Uterus (tissue), 4 donors: Measurements from ENCODE around the gene C3orf52. TPM values are rescaled to one million over a fixed set of nuclear protein-coding genes. Genes with fewer than 3 reads are reported as not detected.

ENCODE experiments used
- DNase-seq, 2 donors: peaks; one replicate each; pipeline ENCODE4 v3.0.0-alpha.2; 2019 to 2020
- H3K27ac ChIP-seq, 2 donors: fragments of 200-600 bp; sonication (generic); 1 replicate in 1 of 2; 2 replicates in 1 of 2; pipeline ENCODE4 v1.5.1; 2016 to 2018
- H3K27me3 ChIP-seq, 2 donors: fragments of 200-600 bp; sonication (generic); one replicate each; pipeline ENCODE4 v1.5.1; 2018 to 2019; ENCODE audit warnings: control low read depth in 1 of 2
- H3K36me3 ChIP-seq, 2 donors: fragments of 200-600 bp; sonication (generic); one replicate each; pipeline ENCODE4 v1.5.1; 2019; ENCODE audit warnings: control low read depth in 1 of 2
- H3K4me1 ChIP-seq, 2 donors: fragments of 200-600 bp; sonication (generic); one replicate each; pipeline ENCODE4 v1.5.1; 2018 to 2019; ENCODE audit warnings: control low read depth in 1 of 2
- H3K4me3 ChIP-seq, 2 donors: fragments of 200-600 bp; sonication (generic); 1 replicate in 1 of 2; 2 replicates in 1 of 2; pipeline ENCODE4 v1.5.1; 2018 to 2019; ENCODE audit warnings: mild to moderate bottlenecking in 1 of 2
- H3K9me3 ChIP-seq, 2 donors: fragments of 200-600 bp; sonication (generic); one replicate each; pipeline ENCODE4 v1.5.1; 2019; ENCODE audit warnings: control low read depth in 1 of 2
- CTCF ChIP-seq, 4 experiments: fragments of 200-600 bp in 2 of 4; fragments of 450-650 bp in 2 of 4; sonication (generic) in 2 of 4; IDR thresholded peaks; one replicate each; pipeline ENCODE4 v1.5.1; 2016 to 2019; ENCODE audit warnings: antibody characterized with exemption in 4 of 4, mild to moderate bottlenecking in 2 of 4, moderate library complexity in 1 of 4
- POLR2A ChIP-seq, 2 donors: fragments of 450-650 bp; IDR thresholded peaks; one replicate each; pipeline ENCODE4 v1.6.1; 2016; ENCODE audit warnings: antibody characterized with exemption in 2 of 2, mild to moderate bottlenecking in 1 of 2, moderate library complexity in 1 of 2
- intact Hi-C: fragments of 100-400 bp; cut with DNase I; formaldehyde crosslinking; loops from one replicate; pipeline ENCODE4 v1.15.1; 2023; ENCODE audit warnings: low total_unique reads
- microRNA counts, 2 donors: library from miRNA; unstranded; fragments of <30 nt; microRNA quantifications; one replicate each; lab custom pipeline; 2016 to 2017
- microRNA-seq: library from miRNA; unstranded; fragments of <30 nt; microRNA quantifications from one replicate; pipeline ENCODE4, GENCODE V29; 2016; ENCODE audit warnings: borderline microRNAs expressed, borderline replicate concordance
- small RNA-seq: library from RNA; depleted of rRNA; stranded (forward); fragments of <200 nt; gene quantifications from one replicate; pipeline ENCODE3, GENCODE V24; 2016
- total RNA-seq, 4 donors: library from RNA; depleted of rRNA in 3 of 4; stranded (reverse); fragments of >200 nt in 3 of 4; gene quantifications; one replicate each; pipeline versions ENCODE4 v1.1.0 to v1.2.4, GENCODE V29; 2014 to 2023
- donor health status: DM: yes; HTN: yes; CAD: no.

Gene C3orf52
- total RNA-seq, 4 donors from 2014 or later, result 0.51 to 4.4 (median 1.5) TPM

DNA sequence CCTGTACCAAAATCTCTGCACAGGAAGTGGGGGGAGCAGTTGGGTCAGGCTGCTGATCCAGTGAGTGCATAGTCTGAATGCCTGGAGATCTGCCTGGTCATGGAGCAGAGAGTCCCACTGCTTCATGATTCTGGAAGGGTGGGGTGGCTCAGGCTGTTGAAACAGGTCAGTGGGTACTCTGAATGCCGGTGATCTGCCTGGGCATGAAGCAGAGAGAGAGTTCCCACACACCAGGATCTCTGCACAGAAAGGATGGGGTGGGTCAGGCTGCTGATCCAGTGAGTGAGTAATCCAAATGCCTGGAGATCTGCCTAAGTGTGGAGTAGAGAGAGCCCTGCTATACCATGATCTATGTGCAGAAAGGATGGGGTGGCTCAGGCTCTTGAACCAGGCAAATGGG, 62.9 kb downstream of the C3orf52 start:
- Histone ChIP-seq H3K4me1 (no peaks in the 10 kb centered on the region), H3K27ac (no peak overlapping the region), H3K36me3 (no peaks in the 10 kb centered on the region), H3K4me3 (no peak overlapping the region), H3K9me3 (no peaks in the 10 kb centered on the region), H3K27me3 (no peaks in the 10 kb centered on the region)
- intact Hi-C loops, result no loop called here
- no peak for DNase-seq
- TF ChIP-seq CTCF (IDR thresholded peaks at IDR 0.05) (no peak), POLR2A (IDR thresholded peaks at IDR 0.05) (no peak)

DNA sequence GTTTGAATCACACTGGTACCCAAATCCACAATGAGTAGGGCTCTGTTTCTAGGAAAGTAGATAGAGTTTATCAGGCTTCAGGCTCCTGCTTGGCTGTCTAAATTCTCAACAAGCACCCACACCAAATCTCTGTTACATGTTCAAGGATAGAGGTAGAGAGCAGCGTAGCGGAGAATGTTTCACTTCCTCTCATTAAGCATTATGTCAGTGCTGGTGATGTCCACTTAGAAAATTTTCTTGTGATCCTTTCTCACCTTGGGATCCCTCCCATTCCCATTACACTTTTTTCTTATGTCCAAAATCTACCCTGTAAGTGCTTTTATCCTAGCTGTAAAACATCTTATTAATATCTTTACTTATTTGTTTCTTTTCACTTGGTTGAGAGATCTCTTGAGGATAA, 81.6 kb downstream of the C3orf52 start:
- Histone ChIP-seq H3K4me3 (no peak overlapping the region), H3K27me3 (no peaks in the 10 kb centered on the region), H3K4me1 (no peaks in the 10 kb centered on the region), H3K27ac (no peak overlapping the region), H3K36me3 (no peaks in the 10 kb centered on the region), H3K9me3 (no peaks in the 10 kb centered on the region)
- intact Hi-C loops, result no loop called here
- DNase-seq, result no peak
- TF ChIP-seq CTCF (IDR thresholded peaks at IDR 0.05) (no peak), POLR2A (IDR thresholded peaks at IDR 0.05) (no peak)

MicroRNAs within 50 kb of the gene (microRNA counts, 767-probe panel; counts per million panel counts)
- microRNA hsa-miR-567 (lab: Ali Mortazavi, UCI), result 0 counts per million in 2 donors

Small RNA genes within 50 kb of the gene (microRNA-seq; reads per million reads assigned to microRNA genes)
- not detected for gene MIR567

Small RNA genes within 50 kb of the gene (small RNA-seq; reads per million reads assigned to genes)
- gene MIR567, result not detected

Other genes with a start within 250 kb of the C3orf52 start
- gene PHLDB2, start 227.1 kb upstream of the C3orf52 start, total RNA-seq, result 100 to 1,000 TPM in 1 of 4 donors, 10 to 100 TPM in 3; 56.9 to 108 (median 68.7) TPM
- 10 to 100 TPM; 25.6 to 74.1 (median 35.8) TPM for gene ABHD10, start 107.4 kb upstream of the C3orf52 start, total RNA-seq
- gene TAGLN3, start 87.5 kb upstream of the C3orf52 start, total RNA-seq, result 10 to 100 TPM in 1 of 4 donors, under 1 TPM in 1, not detected in 2; 0.48 to 11.2 TPM
- not detected for gene TMPRSS7, start 51.7 kb upstream of the C3orf52 start, total RNA-seq
- under 1 TPM in 1 of 4 donors, not detected in 3; 0.14 TPM for gene GCSAM, start 46.9 kb downstream of the C3orf52 start, total RNA-seq
- gene SLC9C1, start 207.8 kb downstream of the C3orf52 start, total RNA-seq, result 1 to 10 TPM in 1 of 4 donors, under 1 TPM in 1, not detected in 2; 0.49 to 1.7 TPM
- 10 to 100 TPM; 15.6 to 31.8 (median 23.6) TPM for gene CD200, start 246.8 kb downstream of the C3orf52 start, total RNA-seq